DOHH2 (cell line): Measurements from ENCODE around the gene MST1.
A peak's percentile ranks its signal among the peaks of the same experiment; 100 is the strongest.

Experiments used
- H3F3A ChIP-seq: fragments of 200-600 bp; sonication (generic), shearing (Covaris generic); 2 replicates; pipeline ENCODE4 v1.6.0; 2016; ENCODE audit warnings: antibody characterized with exemption, mild to moderate bottlenecking; ENCODE audit not compliant: control insufficient read depth, insufficient read depth
- H3K27ac ChIP-seq: fragments of 200-600 bp; sonication (generic); 2 replicates; pipeline ENCODE4 v1.5.1; 2014; ENCODE audit warnings: low read depth, mild to moderate bottlenecking, low read length, moderate library complexity
- H3K27me3 ChIP-seq: fragments of 200-600 bp; sonication (generic); 2 replicates; pipeline ENCODE4 v1.6.1; 2014; ENCODE audit warnings: mild to moderate bottlenecking, low read length, mixed read lengths; ENCODE audit not compliant: control insufficient read depth
- H3K36me3 ChIP-seq: fragments of 200-600 bp; sonication (generic); 2 replicates; pipeline ENCODE4 v1.6.1; 2014; ENCODE audit warnings: mild to moderate bottlenecking, low read length, moderate library complexity, mixed read lengths; ENCODE audit not compliant: control insufficient read depth
- H3K4me1 ChIP-seq: fragments of 200-600 bp; sonication (generic); 2 replicates; pipeline ENCODE4 v1.6.1; 2014; ENCODE audit warnings: mild to moderate bottlenecking, low read length, mixed read lengths; ENCODE audit not compliant: control insufficient read depth
- H3K4me2 ChIP-seq: fragments of 200-600 bp; sonication (generic); 2 replicates; pipeline ENCODE4 v1.6.0; 2014; ENCODE audit warnings: mild to moderate bottlenecking, low read length, moderate library complexity
- H3K4me3 ChIP-seq: fragments of 200-600 bp; sonication (generic); 2 replicates; pipeline ENCODE4 v1.5.1; 2014; ENCODE audit warnings: mild to moderate bottlenecking, low read length, mixed read lengths
- H3K79me2 ChIP-seq: fragments of 200-600 bp; sonication (generic); 2 replicates; pipeline ENCODE4 v1.6.1; 2014; ENCODE audit warnings: mild to moderate bottlenecking, low read length, mixed read lengths; ENCODE audit not compliant: control insufficient read depth
- H3K9me2 ChIP-seq: fragments of 200-600 bp; sonication (generic); replicated peaks from 2 replicates; pipeline ENCODE4 v1.6.1; 2014; ENCODE audit warnings: mild to moderate bottlenecking, low read length, mixed read lengths; ENCODE audit not compliant: control insufficient read depth
- H3K9me3 ChIP-seq: fragments of 200-600 bp; sonication (generic); 2 replicates; pipeline ENCODE4 v1.6.1; 2014; ENCODE audit warnings: antibody characterized with exemption, low read length, mixed read lengths; ENCODE audit not compliant: control insufficient read depth, insufficient read depth
- H4K20me1 ChIP-seq: fragments of 200-600 bp; sonication (generic); 2 replicates; pipeline ENCODE4 v1.6.0; 2014; ENCODE audit warnings: low read depth, mild to moderate bottlenecking, antibody characterized with exemption, low read length, moderate library complexity; ENCODE audit not compliant: control insufficient read depth, insufficient read depth
- CTCF ChIP-seq: fragments of 200-600 bp; sonication (generic); IDR thresholded peaks from one replicate; pipeline ENCODE4 v1.5.1; 2014; ENCODE audit warnings: antibody characterized with exemption, mild to moderate bottlenecking, low read depth, low read length; ENCODE audit not compliant: poor library complexity, severe bottlenecking
- EZH2phosphoT487 ChIP-seq: fragments of 200-600 bp; sonication (generic); IDR thresholded peaks from 2 replicates; pipeline ENCODE4 v1.6.1; 2017; ENCODE audit warnings: borderline replicate concordance, mild to moderate bottlenecking, antibody characterized with exemption, low read length, moderate library complexity, mixed read lengths

MST1 gene

GRCh38 chr3:49727924-49728361, 38.7 kb upstream of the MST1 start:
- Histone ChIP-seq H3K36me3 (peaks cover 60% of the 10 kb centered on the region), H3K27ac (peak overlapping the region; percentile 81; the same call in 1 of the 2 replicates), H3K4me3 (peak overlapping the region; percentile 61; the same call in 1 of the 2 replicates), H3F3A (peaks cover 7% of the 10 kb centered on the region), H4K20me1 (no peaks in the 10 kb centered on the region), H3K9me3 (no peaks in the 10 kb centered on the region), H3K9me2 (no peaks in the 10 kb centered on the region), H3K4me2 (peak overlapping the region; percentile 64), H3K79me2 (peaks cover 21% of the 10 kb centered on the region), H3K27me3 (no peaks in the 10 kb centered on the region), H3K4me1 (peaks cover 42% of the 10 kb centered on the region)
- TF ChIP-seq EZH2phosphoT487 (no peak), CTCF (no peak)

- peak overlapping the region; percentile 61 for H3K4me3 ChIP-seq
- peaks cover 27% of the 10 kb centered on the region for H3K79me2 ChIP-seq
- no peaks in the 10 kb centered on the region for H3K9me2 ChIP-seq
- peak overlapping the region; percentile 64 for H3K4me2 ChIP-seq
- peaks cover 7% of the 10 kb centered on the region for H3F3A ChIP-seq
- TF ChIP-seq EZH2phosphoT487 (no peak), CTCF (no peak)
- peak overlapping the region; percentile 81 for H3K27ac ChIP-seq
- no peaks in the 10 kb centered on the region for H4K20me1 ChIP-seq
- H3K36me3 ChIP-seq: peaks cover 61% of the 10 kb centered on the region
- peaks cover 48% of the 10 kb centered on the region for H3K4me1 ChIP-seq
- no peaks in the 10 kb centered on the region for H3K9me3 ChIP-seq
- H3K27me3 ChIP-seq: no peaks in the 10 kb centered on the region
These were observed 38.1 kb upstream of the MST1 start for GRCh38 chr3:49727154-49727923.

GRCh38 chr3:49725906-49726681, 36.8 kb upstream of the MST1 start:
- peaks cover 49% of the 10 kb centered on the region for H3K4me1 ChIP-seq
- TF ChIP-seq CTCF (no peak), EZH2phosphoT487 (no peak)
- H3K4me3 ChIP-seq: peak overlapping the region; percentile 61
- no peaks in the 10 kb centered on the region for H3K9me2 ChIP-seq
- H3K27ac ChIP-seq: peak overlapping the region; percentile 81
- H3K36me3 ChIP-seq: peaks cover 65% of the 10 kb centered on the region
- H3K4me2 ChIP-seq: peak overlapping the region; percentile 64
- peaks cover 7% of the 10 kb centered on the region for H3F3A ChIP-seq
- H4K20me1 ChIP-seq: no peaks in the 10 kb centered on the region
- H3K9me3 ChIP-seq: no peaks in the 10 kb centered on the region
- H3K79me2 ChIP-seq: peaks cover 31% of the 10 kb centered on the region
- H3K27me3 ChIP-seq: no peaks in the 10 kb centered on the region
